GM12875 (cell line): ENCODE data around the gene GUCY2F.

ENCODE experiments used
- H3K4me3 ChIP-seq: one replicate; pipeline ENCODE4 v1.5.1; 2011; ENCODE audit warnings: low read depth, low read length, control low read depth
- TF ChIP-seq, protein P1 (sequence below): IDR thresholded peaks from 2 replicates; pipeline ENCODE4 v1.5.1; 2011; ENCODE audit warnings: low read depth, mild to moderate bottlenecking, control low read depth, inconsistent platforms, low read length, moderate library complexity, borderline replicate concordance; ENCODE audit not compliant: insufficient read depth

The GUCY2F gene

GRCh38 chrX:109347632-109348031, 134.3 kb downstream of the GUCY2F start:
- TF ChIP-seq, protein P1, sequence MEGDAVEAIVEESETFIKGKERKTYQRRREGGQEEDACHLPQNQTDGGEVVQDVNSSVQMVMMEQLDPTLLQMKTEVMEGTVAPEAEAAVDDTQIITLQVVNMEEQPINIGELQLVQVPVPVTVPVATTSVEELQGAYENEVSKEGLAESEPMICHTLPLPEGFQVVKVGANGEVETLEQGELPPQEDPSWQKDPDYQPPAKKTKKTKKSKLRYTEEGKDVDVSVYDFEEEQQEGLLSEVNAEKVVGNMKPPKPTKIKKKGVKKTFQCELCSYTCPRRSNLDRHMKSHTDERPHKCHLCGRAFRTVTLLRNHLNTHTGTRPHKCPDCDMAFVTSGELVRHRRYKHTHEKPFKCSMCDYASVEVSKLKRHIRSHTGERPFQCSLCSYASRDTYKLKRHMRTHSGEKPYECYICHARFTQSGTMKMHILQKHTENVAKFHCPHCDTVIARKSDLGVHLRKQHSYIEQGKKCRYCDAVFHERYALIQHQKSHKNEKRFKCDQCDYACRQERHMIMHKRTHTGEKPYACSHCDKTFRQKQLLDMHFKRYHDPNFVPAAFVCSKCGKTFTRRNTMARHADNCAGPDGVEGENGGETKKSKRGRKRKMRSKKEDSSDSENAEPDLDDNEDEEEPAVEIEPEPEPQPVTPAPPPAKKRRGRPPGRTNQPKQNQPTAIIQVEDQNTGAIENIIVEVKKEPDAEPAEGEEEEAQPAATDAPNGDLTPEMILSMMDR, result no peak

GRCh38 chrX:109346491-109346890, 135.4 kb downstream of the GUCY2F start:
- TF ChIP-seq, protein P1, result no peak
- H3K4me3 ChIP-seq, result no peak overlapping the region

More at GRCh38 chrX:109347632-109348031, 134.3 kb downstream of the GUCY2F start:
- H3K4me3 ChIP-seq, result no peak overlapping the region

DNA sequence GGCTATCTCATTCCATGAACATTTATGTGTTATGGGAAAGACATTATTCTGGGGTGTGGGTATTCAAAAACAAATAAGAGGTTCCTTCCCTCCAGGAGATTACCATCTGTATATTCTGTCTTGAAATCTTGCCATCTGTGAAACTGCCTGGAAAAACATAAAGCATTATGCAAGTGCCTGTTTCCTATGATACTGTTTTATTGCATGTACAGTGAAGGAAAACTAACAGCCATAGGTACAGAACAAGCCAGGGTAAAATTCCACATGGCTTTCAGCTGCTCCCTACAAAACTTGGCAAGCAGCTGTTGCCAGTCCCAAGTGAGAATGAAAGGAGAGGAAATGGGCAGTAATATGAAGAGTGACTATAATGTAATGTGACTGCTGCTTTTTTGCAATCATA, 136.0 kb downstream of the GUCY2F start:
- TF ChIP-seq, protein P1, result no peak
- H3K4me3 ChIP-seq, result no peak overlapping the region

- TF ChIP-seq, protein P1, result no peak
- no peak overlapping the region for H3K4me3 ChIP-seq
These were observed 137.2 kb downstream of the GUCY2F start for GRCh38 chrX:109344678-109345077.

- H3K4me3 ChIP-seq, result no peak overlapping the region
- TF ChIP-seq, protein P1, result no peak
These were observed 137.8 kb downstream of the GUCY2F start for GRCh38 chrX:109344101-109344500.

GRCh38 chrX:109343671-109344070, 138.2 kb downstream of the GUCY2F start:
- TF ChIP-seq, protein P1, result no peak
- H3K4me3 ChIP-seq, result no peak overlapping the region

GRCh38 chrX:109336141-109336540, 145.7 kb downstream of the GUCY2F start:
- TF ChIP-seq, protein P1, result no peak
- no peak overlapping the region for H3K4me3 ChIP-seq
